IgD-negative memory B cell (primary cell): ENCODE data around the gene GMEB2. TPM values are rescaled to one million over a fixed set of nuclear protein-coding genes. Genes with fewer than 3 reads are reported as not detected.
A peak's percentile ranks its signal among the peaks of the same experiment; 100 is the strongest.
"Not testable (repeated sequence)": the region's sequence is repeated elsewhere in the genome, so short reads cannot be mapped to it uniquely, and the experiment has no call there.

Source experiments
- H3K27ac Mint-ChIP-seq, 3 donors: one replicate each; pipeline ENCODE4 v1.8.0; 2020 to 2022; ENCODE audit warnings: mild to moderate bottlenecking in 3 of 3, mixed read lengths in 3 of 3, moderate library complexity in 1 of 3
- H3K27me3 Mint-ChIP-seq: one replicate; pipeline ENCODE4 v1.8.0; 2021; ENCODE audit warnings: mixed read lengths
- H3K36me3 Mint-ChIP-seq: one replicate; pipeline ENCODE4 v1.8.0; 2020; ENCODE audit warnings: mild to moderate bottlenecking, mixed read lengths
- H3K4me1 Mint-ChIP-seq, 3 donors: one replicate each; pipeline ENCODE4 v1.8.0; 2020 to 2022; ENCODE audit warnings: mixed read lengths in 3 of 3, mild to moderate bottlenecking in 1 of 3
- H3K4me3 Mint-ChIP-seq, 4 donors: one replicate each; pipeline ENCODE4 v1.8.0; 2020 to 2022; ENCODE audit warnings: mild to moderate bottlenecking in 4 of 4, mixed read lengths in 4 of 4, moderate library complexity in 3 of 4
- H3K9me3 Mint-ChIP-seq, 3 donors: one replicate each; pipeline ENCODE4 v1.8.0; 2020 to 2021; ENCODE audit warnings: mixed read lengths in 3 of 3, mild to moderate bottlenecking in 1 of 3
- polyA plus RNA-seq: library from polyadenylated mRNA; unstranded; fragments of 300-500 nt; fragmentation: Illumina TruSeq; gene quantifications from one replicate; pipeline ENCODE4 v1.2.3, GENCODE V29; 2021

The GMEB2 gene
- polyA plus RNA-seq, 1 donor from 2014 or later, result 10.6 TPM

DNA sequence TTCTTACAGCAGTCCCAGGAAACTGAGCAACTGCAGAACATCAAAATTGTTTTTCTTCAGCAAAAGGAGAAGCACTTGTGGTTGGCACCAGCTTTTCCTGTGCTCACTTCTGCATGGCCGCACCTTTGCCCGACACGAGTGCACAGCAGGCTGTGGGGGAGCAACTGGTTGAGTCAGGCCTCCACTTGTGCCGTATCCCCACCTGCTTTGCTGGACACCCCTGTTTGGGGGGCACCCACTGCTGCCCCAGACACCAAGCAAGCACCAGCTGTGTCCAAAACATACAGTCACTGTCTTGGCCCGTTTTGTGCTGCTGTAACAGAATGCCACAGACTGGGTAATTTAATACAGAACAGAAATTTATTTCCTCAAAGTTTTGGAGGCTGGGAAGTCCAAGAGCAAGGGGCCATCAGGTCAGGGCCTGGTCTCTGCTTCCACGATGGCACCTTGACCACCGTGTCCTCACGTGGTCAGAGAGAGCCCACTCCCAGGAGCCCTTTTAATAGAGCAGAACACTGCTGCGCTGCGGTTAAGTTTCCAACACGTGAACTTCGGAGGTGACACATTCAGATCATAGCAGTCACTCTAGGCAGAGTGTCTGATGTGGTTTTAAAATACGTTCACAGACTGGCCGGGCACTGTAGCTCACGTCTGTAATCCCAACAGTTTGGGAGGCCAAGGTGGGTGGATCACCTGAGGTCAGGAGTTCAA lies 8.7 kb upstream of the GMEB2 start:
- Mint-ChIP-seq H3K36me3 (peaks cover 2% of the 10 kb centered on the region), H3K27me3 (no peaks in the 10 kb centered on the region), H3K27ac (peak overlapping the region; percentile 97 to 100 (median 99)), H3K9me3 (no peaks in the 10 kb centered on the region), H3K4me3 (peak overlapping the region; percentile 52 to 92 (median 82)), H3K4me1 (peaks cover 32 to 45% (median 32%) of the 10 kb centered on the region in 3 donors)

- peak overlapping the region in 2 of 4 donors; percentile 41 to 46 for H3K4me3 Mint-ChIP-seq
Measured at GRCh38 chr20:63633732-63634131, 6.8 kb upstream of the GMEB2 start.

DNA sequence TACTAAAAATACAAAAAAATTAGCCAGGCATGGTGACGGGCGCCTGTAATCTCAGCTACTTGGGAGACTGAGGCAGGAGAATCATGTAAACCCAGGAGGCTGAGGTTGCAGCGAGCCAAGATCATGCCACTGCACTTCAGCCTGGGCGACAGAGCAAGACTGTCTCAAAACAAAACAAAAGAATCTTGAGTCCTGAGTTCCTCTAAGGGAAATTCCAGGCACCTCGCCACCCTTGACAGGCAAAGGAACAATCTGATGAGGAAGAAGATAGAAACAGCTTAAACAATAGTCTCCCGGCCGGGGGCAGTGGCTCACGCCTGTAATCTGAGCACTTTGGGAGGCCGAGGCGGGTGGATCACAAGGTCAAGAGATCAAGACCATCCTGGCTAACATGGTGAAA lies 4.5 kb upstream of the GMEB2 start:
- not testable (repeated sequence) for H3K27me3 Mint-ChIP-seq, H3K9me3 Mint-ChIP-seq, H3K36me3 Mint-ChIP-seq
- peaks cover 33 to 40% (median 37%) of the 10 kb centered on the region in 3 donors for H3K4me1 Mint-ChIP-seq
- H3K4me3 Mint-ChIP-seq, result peak overlapping the region; percentile 51 to 83 (median 70)
- peak overlapping the region; percentile 74 to 94 (median 92) for H3K27ac Mint-ChIP-seq

More at GRCh38 chr20:63633732-63634131, 6.8 kb upstream of the GMEB2 start:
- no peaks in the 10 kb centered on the region for H3K9me3 Mint-ChIP-seq
- peaks cover 6% of the 10 kb centered on the region for H3K36me3 Mint-ChIP-seq
- H3K27me3 Mint-ChIP-seq, result no peaks in the 10 kb centered on the region
- peak overlapping the region in 2 of 3 donors; percentile 76 to 90 for H3K27ac Mint-ChIP-seq
- peaks cover 26 to 46% (median 34%) of the 10 kb centered on the region in 3 donors for H3K4me1 Mint-ChIP-seq

DNA sequence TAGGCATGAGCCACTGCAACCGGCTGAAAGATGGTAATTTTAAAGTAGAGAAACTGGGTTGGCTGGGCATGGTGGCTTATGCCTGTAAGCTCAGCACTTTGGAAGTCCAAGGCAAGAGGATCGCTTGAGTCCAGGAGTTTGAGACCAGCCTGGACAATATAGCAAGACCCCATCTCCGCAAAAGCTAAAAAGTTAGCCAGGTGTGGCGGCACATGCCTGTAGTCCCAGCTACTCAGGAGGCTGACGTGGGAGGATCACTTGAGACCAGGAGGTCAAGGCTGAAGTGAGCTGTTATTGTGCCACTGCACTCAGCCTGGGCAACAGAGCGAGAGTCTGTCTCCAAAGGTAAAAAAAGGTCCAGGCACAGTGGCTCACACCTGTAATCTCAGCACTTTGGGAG lies 4.1 kb upstream of the GMEB2 start:
- H3K9me3 Mint-ChIP-seq, H3K36me3 Mint-ChIP-seq, H3K27me3 Mint-ChIP-seq: not testable (repeated sequence)
- Mint-ChIP-seq H3K27ac (peak overlapping the region; percentile 74 to 94 (median 92)), H3K4me1 (peaks cover 32 to 40% (median 36%) of the 10 kb centered on the region in 3 donors), H3K4me3 (peak overlapping the region in 3 of 4 donors; percentile 51 to 79 (median 60))

GRCh38 chr20:63628246-63628975 lies 1.5 kb upstream of the GMEB2 start:
- H3K4me3 Mint-ChIP-seq, result peak overlapping the region; percentile 91 to 98 (median 95)

DNA sequence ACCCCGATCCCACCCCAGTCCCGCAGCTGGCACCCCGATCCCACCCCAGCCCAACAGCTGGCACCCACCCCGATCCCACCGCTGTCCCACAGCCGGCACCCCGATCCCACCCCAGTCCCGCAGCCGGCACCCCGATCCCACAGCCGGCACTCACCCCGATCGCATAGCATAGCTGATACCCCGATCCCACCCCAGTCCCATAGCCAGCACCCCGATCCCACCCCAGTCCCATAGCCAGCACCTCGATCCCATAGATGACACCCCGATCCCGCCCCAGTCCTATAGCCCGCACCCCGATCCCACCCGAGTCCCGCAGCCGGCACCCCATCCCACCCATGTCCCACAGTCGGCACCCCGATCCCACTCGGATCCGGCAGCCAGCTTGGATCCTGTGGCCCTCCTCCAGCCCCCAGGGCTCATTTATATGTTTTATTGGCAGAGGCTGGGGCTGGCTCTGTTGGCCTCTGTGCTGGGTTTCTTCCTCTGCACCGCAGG lies 897 bp upstream of the GMEB2 start:
- peak overlapping the region; percentile 55 to 97 (median 89) for H3K27ac Mint-ChIP-seq
- no peaks in the 10 kb centered on the region for H3K27me3 Mint-ChIP-seq
- peaks cover 9% of the 10 kb centered on the region for H3K36me3 Mint-ChIP-seq
- H3K9me3 Mint-ChIP-seq, result no peaks in the 10 kb centered on the region
- peaks cover 22 to 30% (median 25%) of the 10 kb centered on the region in 3 donors for H3K4me1 Mint-ChIP-seq
- peak overlapping the region; percentile 91 to 98 (median 96) for H3K4me3 Mint-ChIP-seq

More at GRCh38 chr20:63628246-63628975, 1.5 kb upstream of the GMEB2 start:
- H3K27me3 Mint-ChIP-seq, result no peaks in the 10 kb centered on the region
- peaks cover 21 to 33% (median 23%) of the 10 kb centered on the region in 3 donors for H3K4me1 Mint-ChIP-seq
- peaks cover 9% of the 10 kb centered on the region for H3K36me3 Mint-ChIP-seq
- no peaks in the 10 kb centered on the region for H3K9me3 Mint-ChIP-seq
- H3K27ac Mint-ChIP-seq, result peak overlapping the region; percentile 55 to 97 (median 89)

DNA sequence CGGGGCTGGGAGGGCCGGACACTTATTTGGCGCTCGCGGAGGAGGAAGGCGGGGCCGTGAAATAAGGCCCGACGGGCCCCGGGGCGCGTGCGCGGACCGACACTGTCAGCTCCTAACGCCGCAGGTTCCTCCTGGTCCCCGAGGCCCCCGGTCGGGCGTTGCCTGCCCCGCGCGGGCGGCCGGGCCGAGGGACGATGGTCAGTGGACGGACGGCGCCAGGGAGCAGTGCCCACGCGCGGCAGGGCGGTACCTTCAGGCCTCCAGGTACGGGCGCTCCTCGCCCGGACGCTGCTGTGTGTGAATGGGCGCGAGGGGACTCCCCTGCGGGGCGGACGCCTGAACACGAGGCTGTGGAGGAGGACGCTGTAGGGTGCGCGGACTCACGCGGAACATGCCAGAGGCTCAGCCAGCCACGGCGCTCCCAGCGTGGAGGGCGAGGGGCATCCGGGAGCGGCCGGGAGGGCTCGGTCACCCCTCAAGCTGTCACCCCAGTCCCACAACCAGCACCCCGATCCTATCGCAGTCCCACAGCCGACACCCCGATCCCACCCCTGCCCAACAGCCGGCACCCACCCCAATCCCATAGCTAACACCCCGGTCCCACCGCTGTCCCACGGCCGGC lies 339 bp upstream of the GMEB2 start:
- Mint-ChIP-seq H3K36me3 (peaks cover 9% of the 10 kb centered on the region), H3K27me3 (no peaks in the 10 kb centered on the region), H3K4me1 (peaks cover 23 to 29% (median 27%) of the 10 kb centered on the region in 3 donors), H3K27ac (peak overlapping the region; percentile 77 to 89 (median 89)), H3K4me3 (peak overlapping the region; percentile 91 to 98 (median 96)), H3K9me3 (no peaks in the 10 kb centered on the region)

GRCh38 chr20:63625771-63626423 lies 1.0 kb downstream of the GMEB2 start:
- peaks cover 9% of the 10 kb centered on the region for H3K36me3 Mint-ChIP-seq
- peak overlapping the region; percentile 94 to 95 (median 95) for H3K27ac Mint-ChIP-seq
- peaks cover 19 to 24% (median 24%) of the 10 kb centered on the region in 3 donors for H3K4me1 Mint-ChIP-seq
- H3K9me3 Mint-ChIP-seq, result no peaks in the 10 kb centered on the region
- H3K27me3 Mint-ChIP-seq, result no peaks in the 10 kb centered on the region
- H3K4me3 Mint-ChIP-seq, result peak overlapping the region; percentile 78 to 95 (median 90)

DNA sequence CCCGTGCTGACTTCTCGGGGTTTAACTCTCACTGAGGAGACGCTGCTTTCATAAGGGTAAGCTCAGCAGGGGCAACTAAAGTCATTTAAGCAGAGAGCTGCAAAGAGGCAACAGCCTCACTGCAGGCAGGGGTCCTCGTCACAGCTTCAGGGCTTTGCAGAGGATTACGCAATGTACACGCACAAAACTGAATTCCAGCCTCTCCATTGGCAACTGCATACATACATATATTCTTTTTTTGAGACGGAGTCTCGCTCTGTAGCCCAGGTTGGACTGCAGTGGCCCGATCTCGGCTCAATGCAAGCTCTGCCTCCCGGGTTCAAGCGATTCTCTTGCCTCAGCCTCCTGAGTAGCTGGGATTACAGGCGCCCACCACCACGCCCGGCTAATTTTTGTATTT lies 2.4 kb downstream of the GMEB2 start:
- peaks cover 6% of the 10 kb centered on the region for H3K36me3 Mint-ChIP-seq
- peak overlapping the region in 1 of 3 donors; percentile 95 for H3K27ac Mint-ChIP-seq
- no peaks in the 10 kb centered on the region for H3K9me3 Mint-ChIP-seq
- H3K4me1 Mint-ChIP-seq, result peaks cover 20 to 24% (median 20%) of the 10 kb centered on the region in 3 donors
- H3K4me3 Mint-ChIP-seq, result peak overlapping the region in 1 of 4 donors; percentile 88
- no peaks in the 10 kb centered on the region for H3K27me3 Mint-ChIP-seq

GRCh38 chr20:63622732-63623131 lies 4.2 kb downstream of the GMEB2 start:
- peak overlapping the region in 1 of 4 donors; percentile 79 for H3K4me3 Mint-ChIP-seq
- H3K4me1 Mint-ChIP-seq, result peaks cover 11 to 13% (median 13%) of the 10 kb centered on the region in 3 donors
- H3K36me3 Mint-ChIP-seq, result no peaks in the 10 kb centered on the region
- no peaks in the 10 kb centered on the region for H3K27me3 Mint-ChIP-seq
- peak overlapping the region; percentile 50 to 69 (median 57) for H3K27ac Mint-ChIP-seq
- no peaks in the 10 kb centered on the region for H3K9me3 Mint-ChIP-seq

DNA sequence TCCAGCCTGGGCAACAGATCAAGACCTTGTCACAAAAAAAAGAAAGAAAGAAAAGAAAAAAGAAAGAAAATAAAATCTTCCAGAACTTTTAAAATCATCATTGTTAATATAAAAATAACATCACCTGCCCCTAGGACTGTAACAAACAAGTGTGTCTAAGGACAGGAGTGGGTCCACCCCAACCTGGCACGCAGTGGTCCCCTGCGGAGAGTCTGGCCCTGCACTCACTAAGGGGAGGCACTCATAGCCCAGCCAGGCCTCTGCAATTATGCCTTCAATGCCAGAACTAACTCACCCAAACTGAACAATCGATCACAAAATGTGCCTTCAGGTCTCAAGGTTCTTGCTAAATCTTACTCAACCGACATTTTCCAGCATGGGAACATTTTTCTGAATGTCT lies 4.8 kb downstream of the GMEB2 start:
- Mint-ChIP-seq H3K27ac (peak overlapping the region in 2 of 3 donors; percentile 25 to 69), H3K4me1 (peaks cover 13 to 15% (median 13%) of the 10 kb centered on the region in 3 donors), H3K27me3 (no peaks in the 10 kb centered on the region), H3K4me3 (peak overlapping the region in 1 of 4 donors; percentile 79), H3K36me3 (no peaks in the 10 kb centered on the region), H3K9me3 (no peaks in the 10 kb centered on the region)

DNA sequence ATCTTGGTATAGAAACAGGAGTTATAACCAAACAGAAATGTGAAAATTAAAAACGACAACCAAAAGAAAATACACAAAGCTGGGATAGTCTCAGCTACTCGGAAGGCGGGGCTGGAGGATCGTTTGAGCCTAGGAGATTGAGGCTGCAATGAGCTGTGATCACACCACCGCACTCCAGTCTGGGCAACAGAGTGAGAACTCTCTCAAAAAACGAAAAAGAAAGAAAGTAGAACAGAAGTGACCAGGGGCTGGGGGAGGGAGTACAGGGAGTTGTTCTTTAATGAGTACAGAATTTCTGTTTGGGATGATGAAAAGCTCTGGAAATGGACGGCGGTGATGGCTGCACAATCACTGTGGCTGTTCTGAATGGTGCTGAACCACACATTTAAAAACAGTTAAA lies 5.9 kb downstream of the GMEB2 start:
- H3K9me3 Mint-ChIP-seq, result no peaks in the 10 kb centered on the region
- H3K36me3 Mint-ChIP-seq, result no peaks in the 10 kb centered on the region
- peaks cover 13 to 16% (median 15%) of the 10 kb centered on the region in 3 donors for H3K4me1 Mint-ChIP-seq
- no peaks in the 10 kb centered on the region for H3K27me3 Mint-ChIP-seq
- H3K4me3 Mint-ChIP-seq, result peak overlapping the region in 1 of 4 donors; percentile 81
- no peak overlapping the region for H3K27ac Mint-ChIP-seq

- peaks cover 0 to 1% (median 0%) of the 10 kb centered on the region in 3 donors for H3K9me3 Mint-ChIP-seq
- peak overlapping the region in 2 of 3 donors; percentile 5 to 35 for H3K27ac Mint-ChIP-seq
- no peaks in the 10 kb centered on the region for H3K27me3 Mint-ChIP-seq
- H3K4me3 Mint-ChIP-seq, result no peak overlapping the region
- H3K4me1 Mint-ChIP-seq, result peaks cover 8 to 12% (median 10%) of the 10 kb centered on the region in 3 donors
- H3K36me3 Mint-ChIP-seq, result peaks cover 3% of the 10 kb centered on the region
Measured at GRCh38 chr20:63619505-63619904, 7.4 kb downstream of the GMEB2 start.

DNA sequence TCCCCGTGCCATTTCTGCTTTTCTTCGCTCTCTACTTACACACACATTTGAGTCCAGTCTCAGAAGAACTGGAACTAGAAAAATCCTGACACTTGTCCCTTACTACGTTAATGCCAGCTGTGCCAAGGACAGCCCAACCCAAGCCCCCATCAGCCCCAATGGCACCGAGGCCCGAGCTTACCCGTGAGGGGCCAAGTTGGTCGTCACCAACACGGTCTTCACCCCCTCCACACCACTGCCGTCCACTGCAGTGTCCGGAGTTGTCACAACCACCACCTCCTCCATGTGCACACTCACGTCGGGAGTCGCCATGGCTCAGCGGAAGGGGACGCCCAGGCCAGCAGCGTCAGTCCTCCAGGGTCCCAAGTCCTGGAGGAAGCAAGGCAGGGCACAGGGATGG lies 7.8 kb downstream of the GMEB2 start:
- H3K9me3 Mint-ChIP-seq, result peaks cover 0 to 1% (median 0%) of the 10 kb centered on the region in 3 donors
- peaks cover 3% of the 10 kb centered on the region for H3K36me3 Mint-ChIP-seq
- H3K27ac Mint-ChIP-seq, result peak overlapping the region in 1 of 3 donors; percentile 35
- no peaks in the 10 kb centered on the region for H3K27me3 Mint-ChIP-seq
- H3K4me1 Mint-ChIP-seq, result peaks cover 8 to 12% (median 8%) of the 10 kb centered on the region in 3 donors
- H3K4me3 Mint-ChIP-seq, result peak overlapping the region in 1 of 4 donors; percentile 33
